H1 (cell line): ENCODE data around the gene PLOD1. TPM values are rescaled to one million over a fixed set of nuclear protein-coding genes. Genes with fewer than 3 reads are reported as not detected.
A peak's percentile ranks its signal among the peaks of the same experiment; 100 is the strongest.

Experiments
- CTCF ChIA-PET: fragments of 300-600 bp; sonication (Branson Sonifier 250); formaldehyde crosslinking; loops from one replicate; lab custom pipeline; 2021; ENCODE audit not compliant: partially characterized antibody; lab: Charles Lee
- POLR2A ChIA-PET: fragments of 300-600 bp; sonication (Branson Sonifier 250); formaldehyde crosslinking; loops from one replicate; lab custom pipeline; 2021; ENCODE audit warnings: inconsistent platforms; ENCODE audit not compliant: partially characterized antibody; lab: Charles Lee
- DNase-seq, 2 experiments: peaks; one replicate each; pipeline versions ENCODE4 v3.0.0 to v3.0.0-alpha.2; 2010 to 2022; ENCODE audit warnings: low spot score in 2 of 2, low read depth in 1 of 2, mixed read lengths in 1 of 2
- FAIRE-seq: peaks from 2 replicates; lab custom pipeline; 2011; peaks lifted over from hg19 to GRCh38; lab: Jason Lieb, UNC
- H2AFZ ChIP-seq: 2 replicates; pipeline ENCODE4 v1.8.1; 2012; ENCODE audit warnings: low read length, inconsistent platforms
- H2AK5ac ChIP-seq: 2 replicates; pipeline ENCODE4 v1.6.1; 2013; ENCODE audit warnings: low read depth, low read length
- H2BK120ac ChIP-seq: replicated peaks from 2 replicates; pipeline ENCODE3; 2013; ENCODE audit warnings: low read depth, low read length, inconsistent platforms
- H2BK12ac ChIP-seq: 2 replicates; pipeline ENCODE4 v1.6.1; 2013; ENCODE audit warnings: low read depth, low read length
- H2BK15ac ChIP-seq: 2 replicates; pipeline ENCODE4 v1.6.1; 2013; ENCODE audit warnings: low read length
- H2BK20ac ChIP-seq: 2 replicates; pipeline ENCODE4 v1.6.1; 2013; ENCODE audit warnings: low read length
- H2BK5ac ChIP-seq: 2 replicates; pipeline ENCODE4 v1.6.1; 2013; ENCODE audit warnings: low read depth, low read length
- H3K14ac ChIP-seq: 2 replicates; pipeline ENCODE4 v1.6.1; 2013; ENCODE audit warnings: inconsistent platforms; ENCODE audit not compliant: insufficient read length
- H3K18ac ChIP-seq: 2 replicates; pipeline ENCODE4 v1.6.1; 2013; ENCODE audit warnings: low read length; ENCODE audit errors: extremely low read depth
- H3K23ac ChIP-seq: 2 replicates; pipeline ENCODE4 v1.6.1; 2013; ENCODE audit warnings: inconsistent platforms; ENCODE audit not compliant: insufficient read length
- H3K23me2 ChIP-seq: 2 replicates; pipeline ENCODE4 v1.6.1; 2013; ENCODE audit warnings: low read depth, low read length
- H3K27ac ChIP-seq: 2 replicates; pipeline ENCODE4 v1.6.1; 2011; ENCODE audit warnings: low read depth, low read length, inconsistent platforms
- H3K27me3 ChIP-seq, 4 experiments: replicated peaks in 1 of 4; 1 replicate in 1 of 4; 2 replicates in 3 of 4; pipeline versions ENCODE4 v1.6.1 to v1.8.1; 2011 to 2013; ENCODE audit warnings: low read length in 3 of 4, mild to moderate bottlenecking in 3 of 4, inconsistent platforms in 2 of 4, mixed read lengths in 2 of 4, moderate library complexity in 1 of 4; ENCODE audit not compliant: control insufficient read depth in 3 of 4, insufficient read depth in 3 of 4; ENCODE audit errors: extremely low read depth in 1 of 4
- H3K36me3 ChIP-seq, 4 experiments: 2 replicates each; pipeline versions ENCODE4 v1.6.1 to v1.8.1; 2011 to 2013; ENCODE audit warnings: mild to moderate bottlenecking in 4 of 4, low read length in 3 of 4, moderate library complexity in 2 of 4, control low read depth in 1 of 4, inconsistent platforms in 1 of 4; ENCODE audit not compliant: insufficient read depth in 4 of 4, control insufficient read depth in 2 of 4
- H3K4ac ChIP-seq: replicated peaks from 2 replicates; pipeline ENCODE3; 2013; ENCODE audit warnings: low read length, low read depth, mixed read lengths, inconsistent platforms; ENCODE audit not compliant: insufficient read length
- H3K4me1 ChIP-seq, 4 experiments: replicated peaks in 1 of 4; 1 replicate in 1 of 4; 2 replicates in 3 of 4; pipeline versions ENCODE4 v1.6.1 to v1.8.1; 2011 to 2013; ENCODE audit warnings: low read length in 3 of 4, inconsistent platforms in 2 of 4, mixed read lengths in 1 of 4; ENCODE audit not compliant: insufficient read depth in 4 of 4, control insufficient read depth in 3 of 4
- H3K4me2 ChIP-seq, 2 experiments: 2 replicates each; pipeline versions ENCODE4 v1.6.1 to v1.8.1; 2011 to 2013; ENCODE audit warnings: low read depth in 2 of 2, low read length in 2 of 2, control low read depth in 1 of 2, inconsistent platforms in 1 of 2, mild to moderate bottlenecking in 1 of 2; ENCODE audit not compliant: insufficient read depth in 1 of 2
- H3K4me3 ChIP-seq, 4 experiments: fragments of 200-600, 300-600 bp in 1 of 4; sonication (generic), shearing (Covaris generic), sonication (Bioruptor Twin) in 1 of 4; 2 replicates each; pipeline versions ENCODE4 v1.5.1 to v1.8.1; 2011 to 2016; ENCODE audit warnings: low read length in 4 of 4, low read depth in 3 of 4, control low read depth in 2 of 4, inconsistent platforms in 2 of 4, mild to moderate bottlenecking in 2 of 4, mixed read lengths in 1 of 4, moderate library complexity in 1 of 4; ENCODE audit not compliant: insufficient read depth in 2 of 4; ENCODE audit errors: extremely low read depth in 1 of 4
- H3K56ac ChIP-seq: replicated peaks from 2 replicates; pipeline ENCODE3; 2013; ENCODE audit warnings: low read depth, mild to moderate bottlenecking, mixed read lengths, low read length, inconsistent platforms; ENCODE audit not compliant: insufficient read length
- H3K79me1 ChIP-seq: 2 replicates; pipeline ENCODE4 v1.6.1; 2013; ENCODE audit warnings: low read depth, low read length, control low read depth
- H3K79me2 ChIP-seq, 2 experiments: 2 replicates each; pipeline versions ENCODE4 v1.6.1 to v1.8.1; 2012 to 2013; ENCODE audit warnings: low read length in 2 of 2, mild to moderate bottlenecking in 2 of 2, inconsistent platforms in 1 of 2; ENCODE audit not compliant: insufficient read depth in 2 of 2, control insufficient read depth in 1 of 2
- H3K9ac ChIP-seq, 4 experiments: replicated peaks in 1 of 4; 1 replicate in 1 of 4; 2 replicates in 3 of 4; pipeline versions ENCODE4 v1.6.1 to v1.8.1; 2011 to 2013; ENCODE audit warnings: low read depth in 3 of 4, low read length in 3 of 4, control low read depth in 2 of 4, mild to moderate bottlenecking in 2 of 4, moderate library complexity in 2 of 4, inconsistent platforms in 1 of 4; ENCODE audit errors: extremely low read depth in 1 of 4
- H3K9me3 ChIP-seq, 2 experiments: 2 replicates each; pipeline versions ENCODE4 v1.6.1 to v1.8.1; 2012 to 2013; ENCODE audit warnings: mild to moderate bottlenecking in 2 of 2, moderate library complexity in 2 of 2, control low read depth in 1 of 2, inconsistent platforms in 1 of 2, low read depth in 1 of 2, low read length in 1 of 2, mixed read lengths in 1 of 2; ENCODE audit not compliant: insufficient read depth in 2 of 2
- H4K20me1 ChIP-seq, 2 experiments: replicated peaks in 1 of 2; 2 replicates each; pipeline versions ENCODE3 to v1.8.1; 2011 to 2013; ENCODE audit warnings: inconsistent platforms in 2 of 2, low read length in 2 of 2, mild to moderate bottlenecking in 1 of 2; ENCODE audit not compliant: insufficient read depth in 2 of 2, control insufficient read depth in 1 of 2
- H4K5ac ChIP-seq: 2 replicates; pipeline ENCODE4 v1.6.1; 2013; ENCODE audit warnings: low read length, low read depth, mixed read lengths, inconsistent platforms; ENCODE audit not compliant: insufficient read length
- H4K8ac ChIP-seq: 2 replicates; pipeline ENCODE4 v1.8.0; 2013; ENCODE audit warnings: mild to moderate bottlenecking, moderate library complexity, low read length, inconsistent platforms; ENCODE audit not compliant: insufficient read depth; ENCODE audit errors: extremely low read depth
- H4K91ac ChIP-seq: replicated peaks from 2 replicates; pipeline ENCODE3; 2013; ENCODE audit warnings: low read length, mixed read lengths, inconsistent platforms; ENCODE audit not compliant: insufficient read length
- ATF2 ChIP-seq: IDR thresholded peaks from 2 replicates; pipeline ENCODE4 v1.6.1; 2012; ENCODE audit warnings: low read length, inconsistent platforms
- CBX8 ChIP-seq: fragments of 300-800, 300-1000 bp; sonication (generic); IDR thresholded peaks from 2 replicates; pipeline ENCODE4 v1.7.1; 2016; ENCODE audit warnings: low read depth, low read length, borderline replicate concordance
- CREB1 ChIP-seq: IDR thresholded peaks from 2 replicates; pipeline ENCODE4 v1.6.1; 2012; ENCODE audit warnings: inconsistent platforms
- FOSL1 ChIP-seq: IDR thresholded peaks from 2 replicates; pipeline ENCODE4 v1.6.1; 2011; ENCODE audit warnings: mild to moderate bottlenecking, low read depth, low read length, moderate library complexity; ENCODE audit not compliant: insufficient read depth
- GTF2F1 ChIP-seq: IDR thresholded peaks from 2 replicates; pipeline ENCODE4 v1.6.1; 2012; ENCODE audit warnings: low read depth, low read length, improper control_type of control experiment, borderline replicate concordance
- JUN ChIP-seq: IDR thresholded peaks from 2 replicates; pipeline ENCODE4 v1.6.1; 2011; ENCODE audit warnings: low read depth, mild to moderate bottlenecking, improper control_type of control experiment, low read length
- JUND ChIP-seq: IDR thresholded peaks from 2 replicates; pipeline ENCODE4 v1.6.1; 2011; ENCODE audit warnings: mild to moderate bottlenecking, improper control_type of control experiment, low read length
- KDM4A ChIP-seq: IDR thresholded peaks from one replicate; pipeline ENCODE4 v1.7.1; 2012; ENCODE audit warnings: low read depth, mild to moderate bottlenecking, moderate library complexity, low read length, inconsistent platforms; ENCODE audit not compliant: severe bottlenecking
- RFX5 ChIP-seq: IDR thresholded peaks from 2 replicates; pipeline ENCODE4 v1.6.1; 2011; ENCODE audit warnings: low read depth, low read length, improper control_type of control experiment, borderline replicate concordance
- TAF7 ChIP-seq: optimal IDR thresholded peaks from 2 replicates; pipeline ENCODE3; 2011; ENCODE audit warnings: low read depth, mild to moderate bottlenecking, inconsistent platforms, low read length, moderate library complexity, borderline replicate concordance
- WGBS, 2 experiments: shearing (Covaris generic) in 1 of 2; methylation state at CpG; one replicate each; pipeline versions ENCODE4 v1.1.6 to v1.1.7; 2013 to 2015; ENCODE audit warnings: low lambda C conversion rate in 2 of 2, mixed read lengths in 2 of 2, inconsistent platforms in 1 of 2, low coverage in 1 of 2, missing lambda C conversion rate in 1 of 2; ENCODE audit not compliant: insufficient replicate concordance in 2 of 2, insufficient coverage in 1 of 2, insufficient read length in 1 of 2; ENCODE audit errors: extremely low coverage in 1 of 2, missing lambda C conversion rate in 1 of 2; 5-methylcytosine and 5-hydroxymethylcytosine counted together
- polyA plus RNA-seq, 7 experiments: library from polyadenylated mRNA; depleted of rRNA in 3 of 7; stranded (reverse) in 5 of 7; unstranded in 2 of 7; fragments of >200 nt in 5 of 7; fragments of 200-250 nt in 2 of 7; gene quantifications; 1 replicate in 5 of 7; 2 replicates in 1 of 7; 4 replicates in 1 of 7; pipeline versions ENCODE4 v1.2.1 to v1.2.3, GENCODE V29; 2011 to 2013; ENCODE audit warnings: missing spikeins in 2 of 7, mixed read lengths in 2 of 7
- total RNA-seq: library from RNA; stranded (reverse); fragmentation: NEBNext Ultra II Directional; extraction: Animal tissue kit (Norgen Biotek cat#: 25700); gene quantifications from 2 replicates; pipeline ENCODE4 v1.2.1, GENCODE V29; 2021

The PLOD1 gene
- total and polyA plus RNA-seq, 2 of the 8 experiments (the other 6 are each of a cell fraction or from before 2014, with no cell fraction given), result 44.9 to 51.8 TPM

- CTCF ChIA-PET, result interaction anchor here (0.6 to 3.2 kb wide), 17 partner anchors 16 to 104 kb away, joined by 3 to 11 read pairs (median 4); no protein-coding TSS in a partner anchor
- H2BK120ac ChIP-seq, result peak overlapping the region; percentile 99
- H2BK20ac ChIP-seq, result no peak overlapping the region
- WGBS, 2 experiments, result 1% methylated on average over 24 of the region's 24 CpGs; no CpG with 5 or more reads in 1 of the 2 experiments
- peak overlapping the region; percentile 25 to 61 (median 42) for H3K4me3 ChIP-seq
- no peaks in the 10 kb centered on the region for H3K79me1 ChIP-seq
- no peaks in the 10 kb centered on the region for H3K9me3 ChIP-seq
- FAIRE-seq, result peak; percentile 72
- H3K56ac ChIP-seq, result peak overlapping the region; percentile 99
- peak overlapping the region; percentile 97 for H4K91ac ChIP-seq
- no peaks in the 10 kb centered on the region for H3K27me3 ChIP-seq
- H2BK12ac ChIP-seq, result peak overlapping the region; percentile 73
- H2AFZ ChIP-seq, result no peak overlapping the region
- H3K14ac ChIP-seq, result no peak overlapping the region
- no peaks in the 10 kb centered on the region for H3K36me3 ChIP-seq
- H3K18ac ChIP-seq, result peak overlapping the region; percentile 39; the same call in 1 of the 2 replicates
- peaks cover 0 to 4% (median 2%) of the 10 kb centered on the region in 4 experiments; a peak in 4 of 7 replicates for H3K4me1 ChIP-seq
- H3K79me2 ChIP-seq, result no peaks in the 10 kb centered on the region
- H2BK15ac ChIP-seq, result no peak overlapping the region
- POLR2A ChIA-PET, result interaction anchor here (0.6 to 10.0 kb wide), 59 partner anchors 9 to 721 kb away, joined by 3 to 263 read pairs (median 9); partner anchors contain the start of genes AGTRAP, KIAA2013, MFN2 and MIIP
- no peak overlapping the region for H3K23ac ChIP-seq
- peak overlapping the region; percentile 99 for H4K5ac ChIP-seq
- H4K20me1 ChIP-seq, result no peaks in the 10 kb centered on the region
- H3K9ac ChIP-seq, result peak overlapping the region; percentile 9 to 97 (median 84)
- peak overlapping the region; percentile 59 to 82 for H3K4me2 ChIP-seq
- H3K27ac ChIP-seq, result peak overlapping the region; percentile 100
- H2AK5ac ChIP-seq, result no peak overlapping the region
- peaks cover 3% of the 10 kb centered on the region for H3K23me2 ChIP-seq
- DNase-seq, result peak in 1 of 2 experiments; percentile 91
- peak overlapping the region; percentile 100 for H2BK5ac ChIP-seq
- peak overlapping the region; percentile 94 for H4K8ac ChIP-seq
- peak overlapping the region; percentile 45 for H3K4ac ChIP-seq
- TF ChIP-seq TAF7, result peak; percentile 100
- TF ChIP-seq CBX8, result no peak
- TF ChIP-seq KDM4A, result no peak
- TF ChIP-seq JUN, result no peak
- 0 out of 2 replicates have a peak, but pooled peaks have one; percentile 17 for TF ChIP-seq RFX5
- TF ChIP-seq ATF2, result peak; percentile 98
- peak; percentile 99 for TF ChIP-seq GTF2F1
- TF ChIP-seq CREB1, result peak; percentile 60; the same call in 1 of the 2 replicates
- TF ChIP-seq FOSL1, result no peak
- TF ChIP-seq JUND, result no peak
Measured at GRCh38 chr1:11908095-11908675, 26.3 kb upstream of the PLOD1 start.
